GOT3 (cell line): ENCODE results near the gene CDC42EP4.

Experiments
- DNase-seq: peaks from one replicate; lab custom pipeline; 2025; ENCODE audit warnings: mixed read lengths; lab: John Stamatoyannopoulos, UW

Gene CDC42EP4

GRCh38 chr17:73311781-73312641 is at the start of gene CDC42EP4:
Gene CDC42EP4 (minus strand): TSS chr17:73312001. CDS start chr17:73286500, 25,501 bp downstream.
- peak; percentile 90 for DNase-seq

GRCh38 chr17:73360961-73361761 is 49.4 kb upstream of the CDC42EP4 start:
- no peak for DNase-seq

GRCh38 chr17:73359987-73360410 is 48.2 kb upstream of the CDC42EP4 start:
- no peak for DNase-seq

- DNase-seq = no peak
These were observed 47.6 kb upstream of the CDC42EP4 start for GRCh38 chr17:73359352-73359751.

- DNase-seq = no peak
These were observed 46.9 kb upstream of the CDC42EP4 start for GRCh38 chr17:73358668-73359067.

- DNase-seq = no peak
These were observed 46.2 kb upstream of the CDC42EP4 start for GRCh38 chr17:73357981-73358380.

GRCh38 chr17:73357318-73357717 is 45.5 kb upstream of the CDC42EP4 start:
- no peak for DNase-seq

GRCh38 chr17:73356561-73357170 is 44.9 kb upstream of the CDC42EP4 start:
- no peak for DNase-seq

GRCh38 chr17:73354423-73355284 is 42.9 kb upstream of the CDC42EP4 start:
- DNase-seq = no peak

GRCh38 chr17:73352261-73352660 is 40.5 kb upstream of the CDC42EP4 start:
- no peak for DNase-seq

GRCh38 chr17:73351764-73352163 is 40.0 kb upstream of the CDC42EP4 start:
- no peak for DNase-seq

- no peak for DNase-seq
These were observed 39.1 kb upstream of the CDC42EP4 start for GRCh38 chr17:73350864-73351263.

GRCh38 chr17:73349647-73350046 is 37.8 kb upstream of the CDC42EP4 start:
- no peak for DNase-seq

GRCh38 chr17:73349138-73349537 is 37.3 kb upstream of the CDC42EP4 start:
- DNase-seq = no peak

GRCh38 chr17:73348829-73349095 is 37.0 kb upstream of the CDC42EP4 start:
- no peak for DNase-seq

GRCh38 chr17:73348018-73348828 is 36.4 kb upstream of the CDC42EP4 start:
- no peak for DNase-seq

- DNase-seq = no peak
These were observed 35.5 kb upstream of the CDC42EP4 start for GRCh38 chr17:73347351-73347750.

- no peak for DNase-seq
These were observed 34.8 kb upstream of the CDC42EP4 start for GRCh38 chr17:73346501-73347162.

GRCh38 chr17:73343739-73344454 is 32.1 kb upstream of the CDC42EP4 start:
- no peak for DNase-seq

- DNase-seq = peak; percentile 19
These were observed 31.4 kb upstream of the CDC42EP4 start for GRCh38 chr17:73343168-73343634.
